GM18511 (cell line): ENCODE data around the gene BRSK2.

Experiments used
- ATAC-seq: cut with Tn5 transposase; IDR thresholded peaks from one replicate; pipeline ENCODE4 v1.9.1; 2021; ENCODE audit warnings: mild to moderate bottlenecking, moderate library complexity; ENCODE audit not compliant: unreplicated experiment

Gene BRSK2

DNA sequence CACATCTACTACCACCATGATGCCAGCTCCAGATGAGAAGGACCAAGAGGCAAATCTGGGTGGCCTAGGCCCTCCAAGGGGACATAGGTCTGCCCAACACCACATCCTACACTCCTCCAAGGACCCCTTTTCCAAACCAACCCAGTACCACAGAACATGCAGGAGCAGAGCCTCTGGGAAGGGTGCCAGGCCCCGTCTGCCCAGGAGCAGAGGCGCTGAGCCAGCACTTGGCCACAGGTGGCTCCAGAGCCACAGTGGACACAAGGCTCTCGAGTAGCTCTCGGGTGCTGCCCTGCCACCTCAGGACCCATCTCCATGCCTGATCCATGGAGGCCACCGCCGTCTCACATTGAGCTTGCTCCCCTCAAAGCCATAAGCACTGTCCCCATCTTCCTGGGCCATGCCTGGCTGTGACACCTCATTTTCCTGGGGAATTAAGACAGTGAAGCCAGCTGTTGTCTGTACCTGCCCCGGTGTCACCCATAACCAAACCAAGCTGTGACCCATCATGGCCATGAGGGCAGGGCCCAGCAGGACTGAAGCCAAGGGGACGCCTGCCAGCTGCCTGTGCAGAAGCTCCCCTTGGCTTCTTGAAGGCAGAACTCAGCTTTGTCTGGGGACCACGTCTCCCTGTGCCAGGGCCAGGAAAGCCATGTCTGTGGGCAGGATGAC lies 89.4 kb downstream of the BRSK2 start:
- ATAC-seq, result no peak

DNA sequence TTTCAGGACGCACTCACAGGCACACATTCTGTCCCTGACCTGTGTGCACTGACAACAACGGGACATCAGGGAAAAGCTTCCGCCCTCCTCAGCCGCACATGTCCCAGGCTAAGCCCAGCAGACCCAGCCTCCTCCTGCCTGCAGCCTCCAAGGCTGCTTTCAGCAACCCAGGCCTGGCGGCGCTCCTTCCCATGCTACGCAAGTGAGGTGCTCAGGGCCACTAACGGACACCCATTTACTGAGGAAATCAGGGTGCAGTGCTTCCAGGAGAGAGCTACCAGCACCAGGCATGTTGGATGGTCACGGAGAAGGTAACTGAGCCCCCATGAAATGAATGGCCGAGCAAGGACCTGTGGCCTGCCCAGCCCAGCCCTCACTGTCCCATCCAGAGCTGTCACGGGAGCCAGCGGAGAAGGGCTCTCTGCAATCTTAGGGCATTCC lies 90.0 kb downstream of the BRSK2 start:
- ATAC-seq, result no peak

- no peak for ATAC-seq
Observed at GRCh38 chr11:1480191-1480554, 90.4 kb downstream of the BRSK2 start.

- ATAC-seq, result no peak
Observed at GRCh38 chr11:1480555-1481482, 91.1 kb downstream of the BRSK2 start.

GRCh38 chr11:1481483-1481825 lies 91.7 kb downstream of the BRSK2 start:
- ATAC-seq, result no peak

DNA sequence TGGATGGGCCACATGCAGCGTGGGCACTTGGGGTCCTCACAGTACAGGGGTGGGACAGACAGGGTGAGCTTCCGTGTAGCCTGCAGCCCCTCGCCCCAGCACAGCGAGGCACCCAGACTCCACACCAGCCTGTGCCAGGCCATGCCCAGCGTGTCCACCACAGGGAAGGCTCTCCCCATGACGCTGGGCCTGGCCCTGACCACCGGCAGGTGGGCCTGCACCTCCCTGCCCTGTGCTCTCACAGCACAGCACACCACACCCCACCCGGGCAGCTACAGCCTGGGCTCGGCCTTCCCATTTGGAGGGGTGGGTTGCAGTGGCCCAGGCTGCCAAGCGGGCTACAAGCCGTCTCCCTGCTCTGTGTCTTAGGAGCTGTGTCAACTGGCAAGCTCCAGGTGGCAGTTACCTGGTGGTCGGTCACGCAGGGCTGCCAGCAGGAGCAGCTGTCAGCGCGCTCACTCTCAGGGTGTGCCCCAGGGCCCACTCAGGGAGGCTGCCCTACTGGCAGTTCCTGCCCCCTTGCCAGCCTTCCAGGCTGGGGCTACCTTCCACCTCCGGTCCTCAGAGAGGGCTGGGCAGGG lies 92.2 kb downstream of the BRSK2 start:
- ATAC-seq, result no peak

GRCh38 chr11:1482581-1483444 lies 93.1 kb downstream of the BRSK2 start:
- no peak for ATAC-seq

DNA sequence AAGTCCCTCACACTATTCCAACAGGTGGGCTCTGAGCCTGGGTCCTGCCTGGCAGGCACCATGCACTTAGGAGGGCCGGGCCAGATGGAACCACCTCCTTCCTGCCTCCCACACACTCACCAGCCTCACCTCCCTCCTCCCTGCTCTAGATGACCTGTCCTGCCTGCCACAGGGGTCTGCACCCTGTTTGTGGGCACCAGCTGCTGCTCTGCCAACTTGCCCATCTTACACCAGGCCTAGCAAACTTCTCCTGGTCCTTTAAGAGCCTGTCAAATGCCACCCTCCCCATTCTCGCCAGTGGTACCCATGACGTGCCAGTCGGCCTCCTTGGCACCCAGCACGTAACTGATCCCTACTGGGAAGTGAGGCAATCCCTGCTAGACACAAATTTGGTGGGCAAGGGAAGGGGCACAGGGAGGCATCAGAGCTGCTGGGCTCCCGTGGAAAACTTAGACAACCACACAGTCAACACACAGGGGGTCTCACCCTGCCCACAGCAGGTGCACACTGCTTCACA lies 93.8 kb downstream of the BRSK2 start:
- no peak for ATAC-seq

- no peak for ATAC-seq
Observed at GRCh38 chr11:1484061-1484671, 94.4 kb downstream of the BRSK2 start.

- ATAC-seq, result no peak
Observed at GRCh38 chr11:1484695-1485503, 95.2 kb downstream of the BRSK2 start.

DNA sequence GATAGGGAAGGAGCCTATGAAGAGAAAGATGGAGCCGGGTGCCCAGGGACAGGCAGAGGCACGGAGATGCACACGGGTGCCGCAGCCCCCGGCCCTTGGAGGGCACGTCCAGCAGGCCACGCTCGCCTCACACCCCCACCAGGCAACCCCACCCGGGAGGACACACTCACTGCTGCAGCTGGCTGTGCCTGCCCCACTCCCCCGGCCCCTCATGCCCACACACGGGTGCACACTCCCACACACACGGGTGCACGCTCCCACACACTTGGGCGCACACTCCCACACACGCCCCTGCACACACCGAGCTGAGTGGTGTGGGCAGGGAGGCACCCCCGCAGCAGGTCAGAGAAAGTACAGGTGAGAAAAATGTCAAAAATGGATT lies 95.8 kb downstream of the BRSK2 start:
- ATAC-seq, result no peak

GRCh38 chr11:1486054-1486825 lies 96.5 kb downstream of the BRSK2 start, which contains the start of gene MOB2:
MOB2 (minus strand) TSS chr11:1486779; CDS start chr11:1486556, 223 bp downstream.
- no peak for ATAC-seq

GRCh38 chr11:1487091-1487850 lies 97.5 kb downstream of the BRSK2 start:
- no peak for ATAC-seq

GRCh38 chr11:1487851-1488574 lies 98.3 kb downstream of the BRSK2 start:
- ATAC-seq, result no peak

DNA sequence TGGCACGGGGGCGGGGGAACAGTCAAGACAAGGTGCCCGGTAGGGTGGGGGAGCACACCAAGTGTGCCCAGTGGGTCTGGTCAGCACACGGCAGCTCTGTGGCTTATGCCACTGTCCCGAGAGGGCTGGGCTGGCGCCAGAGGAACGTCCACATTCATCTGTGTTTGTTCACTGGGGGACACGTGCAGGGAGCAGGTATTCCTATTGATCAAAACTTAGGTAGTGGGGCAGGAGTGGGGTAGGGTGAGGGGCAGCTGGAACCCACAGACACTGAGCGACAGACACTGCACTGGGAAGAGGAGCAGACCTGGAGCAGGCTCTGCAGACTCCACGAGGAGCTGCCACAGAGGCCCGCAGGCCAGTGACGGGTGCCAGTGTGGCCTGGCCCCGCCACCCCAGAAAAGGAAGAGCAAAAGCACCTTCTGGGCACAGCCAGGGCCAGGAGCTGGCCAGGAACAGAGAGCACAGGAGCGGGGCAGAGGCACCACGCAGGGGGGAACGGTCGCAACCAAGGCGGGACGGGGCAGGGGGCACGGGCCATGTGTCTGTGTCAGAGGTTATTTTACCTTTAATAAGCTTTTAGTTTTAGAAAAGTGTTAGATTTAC lies 98.9 kb downstream of the BRSK2 start:
- ATAC-seq, result no peak

DNA sequence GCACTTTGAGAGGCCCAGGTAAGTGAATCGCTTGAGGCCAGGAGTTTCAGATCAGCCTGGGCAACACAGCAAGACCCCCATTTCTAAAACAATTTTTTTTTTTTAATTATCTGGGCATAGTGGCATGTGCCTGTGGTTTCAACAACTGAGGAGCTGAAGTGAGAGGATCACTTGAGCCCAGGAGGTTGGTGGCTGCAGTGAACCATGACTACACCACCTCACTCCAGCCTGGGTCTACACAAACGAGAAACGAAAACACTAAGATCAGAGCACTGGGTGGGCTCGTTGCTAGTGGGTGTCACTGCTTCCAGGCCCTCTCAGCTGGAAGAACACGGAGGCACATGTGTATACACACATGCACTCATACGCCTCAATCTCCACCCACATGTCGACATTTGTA lies 100.9 kb downstream of the BRSK2 start:
- no peak for ATAC-seq

DNA sequence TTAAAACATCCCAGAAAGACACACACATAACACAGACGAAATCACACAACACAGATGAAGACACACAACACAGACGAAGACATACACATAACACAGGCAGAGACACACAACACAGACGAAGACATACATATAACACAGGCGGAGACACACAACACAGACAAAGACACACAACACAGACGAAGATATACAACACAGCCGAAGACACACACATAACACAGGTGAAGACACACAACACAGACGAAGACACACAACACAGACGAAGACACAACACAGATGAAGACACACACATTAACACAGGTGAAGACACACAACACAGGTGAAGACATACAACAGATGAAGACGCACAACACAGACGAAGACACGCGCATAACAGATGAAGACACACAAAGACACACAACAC lies 101.6 kb downstream of the BRSK2 start:
- no peak for ATAC-seq
